ENCODE results near the gene NUDCD3.
A peak's percentile ranks its signal among the peaks of the same experiment; 100 is the strongest.

Gene NUDCD3

DNA sequence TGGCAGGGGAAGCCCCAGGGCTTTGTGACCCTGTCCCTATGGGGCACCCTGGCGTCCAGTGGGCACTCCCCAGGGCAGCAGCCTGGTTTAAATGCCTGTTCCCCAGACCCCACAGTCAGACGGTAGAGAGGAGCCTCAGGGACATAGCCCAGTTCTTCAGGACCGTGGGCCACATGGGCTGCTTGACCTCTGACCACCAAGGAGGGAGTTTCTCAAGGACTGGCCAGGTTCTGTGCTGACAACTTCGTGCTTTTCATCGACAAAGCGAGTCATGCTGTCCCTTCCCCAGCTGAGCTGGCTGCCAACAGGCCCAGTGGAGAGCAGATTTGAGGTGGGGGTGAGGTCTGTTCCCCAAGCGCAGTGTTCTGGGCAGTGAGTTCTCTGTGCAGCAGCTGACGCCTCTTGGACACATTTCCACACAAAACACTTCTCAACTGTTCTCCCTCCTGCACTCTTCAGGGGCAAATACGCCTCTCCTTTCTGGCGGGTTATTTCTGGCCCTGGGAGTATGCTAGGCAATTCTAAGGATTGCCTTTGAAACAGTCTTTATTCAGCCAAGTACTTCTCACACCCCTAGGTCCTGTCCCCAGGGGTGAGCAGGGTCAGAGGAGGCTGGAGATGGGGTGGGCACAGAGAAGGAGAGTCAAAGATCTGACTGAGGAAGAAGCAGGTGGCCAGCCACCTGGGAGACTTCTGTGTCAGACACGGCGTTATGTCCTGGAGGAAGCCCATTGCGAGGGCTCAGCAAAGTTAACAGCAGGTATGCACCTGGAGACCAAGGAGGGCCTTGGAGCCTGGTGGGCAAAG is 107.8 kb downstream of the NUDCD3 start:
- H3K4me3 ChIP-seq (ENCODE audit: low read length) = no peak overlapping the region
- DNase-seq (ENCODE audit: low read depth) = peak; percentile 3
- TF ChIP-seq, protein P1, sequence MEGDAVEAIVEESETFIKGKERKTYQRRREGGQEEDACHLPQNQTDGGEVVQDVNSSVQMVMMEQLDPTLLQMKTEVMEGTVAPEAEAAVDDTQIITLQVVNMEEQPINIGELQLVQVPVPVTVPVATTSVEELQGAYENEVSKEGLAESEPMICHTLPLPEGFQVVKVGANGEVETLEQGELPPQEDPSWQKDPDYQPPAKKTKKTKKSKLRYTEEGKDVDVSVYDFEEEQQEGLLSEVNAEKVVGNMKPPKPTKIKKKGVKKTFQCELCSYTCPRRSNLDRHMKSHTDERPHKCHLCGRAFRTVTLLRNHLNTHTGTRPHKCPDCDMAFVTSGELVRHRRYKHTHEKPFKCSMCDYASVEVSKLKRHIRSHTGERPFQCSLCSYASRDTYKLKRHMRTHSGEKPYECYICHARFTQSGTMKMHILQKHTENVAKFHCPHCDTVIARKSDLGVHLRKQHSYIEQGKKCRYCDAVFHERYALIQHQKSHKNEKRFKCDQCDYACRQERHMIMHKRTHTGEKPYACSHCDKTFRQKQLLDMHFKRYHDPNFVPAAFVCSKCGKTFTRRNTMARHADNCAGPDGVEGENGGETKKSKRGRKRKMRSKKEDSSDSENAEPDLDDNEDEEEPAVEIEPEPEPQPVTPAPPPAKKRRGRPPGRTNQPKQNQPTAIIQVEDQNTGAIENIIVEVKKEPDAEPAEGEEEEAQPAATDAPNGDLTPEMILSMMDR (conservative IDR thresholded peaks at IDR 0.05; ENCODE audit: low read length) = no peak

DNA sequence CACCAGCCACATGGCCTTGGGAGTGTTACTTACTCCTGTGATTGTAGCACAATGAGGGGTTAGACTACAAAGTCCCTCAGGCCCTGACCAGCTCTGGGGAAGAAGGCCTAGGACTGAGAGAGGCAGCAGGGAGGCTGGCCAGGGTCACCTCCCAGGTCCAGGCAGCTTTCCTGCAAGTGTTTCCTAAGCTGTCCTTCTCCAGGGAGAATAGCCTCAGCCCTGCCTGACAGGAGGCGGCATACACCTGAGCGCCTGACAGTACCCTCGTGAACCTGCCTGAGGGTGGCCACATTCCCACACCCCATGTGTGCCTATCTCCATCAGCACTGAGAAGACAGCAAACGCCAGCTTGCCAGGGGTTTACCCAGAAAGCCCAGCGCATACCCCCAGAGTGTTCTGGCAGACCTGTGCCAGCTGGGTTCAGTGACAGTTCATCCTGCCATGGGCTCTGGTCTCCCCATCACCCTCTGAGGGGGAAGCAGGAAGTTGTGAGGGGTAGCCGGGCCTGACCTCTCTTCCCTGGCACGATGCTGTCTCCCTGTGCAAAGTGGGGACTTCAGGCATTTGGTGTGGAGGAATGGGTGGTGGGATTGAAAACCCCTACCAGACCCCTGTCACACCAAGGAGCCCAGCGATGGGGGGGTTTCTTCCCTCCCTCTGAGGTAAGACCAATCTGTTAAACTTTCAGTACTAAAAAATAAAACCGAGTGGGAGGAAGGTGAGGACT is 108.8 kb downstream of the NUDCD3 start:
- no peak for DNase-seq (ENCODE audit: low read depth)
- no peak overlapping the region for H3K4me3 ChIP-seq (ENCODE audit: low read length)
- TF ChIP-seq, protein P1 (conservative IDR thresholded peaks at IDR 0.05; ENCODE audit: low read length) = no peak

DNA sequence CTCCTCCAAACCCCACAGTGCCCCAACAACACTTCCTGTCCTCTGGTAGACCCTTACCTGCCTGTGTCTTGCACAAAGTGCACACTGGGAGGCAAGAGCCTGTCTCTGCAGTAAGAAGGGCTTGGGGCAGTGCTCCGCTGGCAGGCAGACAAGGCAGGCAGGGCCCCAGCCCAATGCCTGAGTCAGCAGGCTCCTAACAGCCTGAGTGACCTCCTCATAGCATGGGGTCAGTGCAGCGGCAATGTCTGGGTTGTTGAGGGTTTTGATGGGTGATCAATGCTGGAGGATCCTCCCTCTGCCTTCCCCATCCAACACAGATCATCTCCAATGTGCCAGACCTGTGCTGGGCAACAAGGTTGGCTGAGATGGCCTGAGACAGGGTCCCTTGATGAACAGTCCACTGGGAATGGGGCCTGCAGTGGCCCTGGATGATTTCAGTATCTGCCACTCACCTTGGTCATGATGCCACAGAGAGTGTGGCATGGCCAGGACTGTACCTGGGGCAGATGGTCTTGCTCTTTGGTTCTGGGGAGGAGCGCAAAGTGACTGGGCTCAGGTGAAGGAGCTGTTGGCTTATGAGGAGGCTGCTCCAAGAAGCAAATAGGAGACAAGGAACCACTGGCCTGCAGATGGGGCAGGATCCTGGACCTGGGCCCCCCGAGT is 109.5 kb downstream of the NUDCD3 start:
- DNase-seq (ENCODE audit: low read depth) = peak; percentile 5
- H3K4me3 ChIP-seq (ENCODE audit: low read length) = no peak overlapping the region
- TF ChIP-seq, protein P1 (conservative IDR thresholded peaks at IDR 0.05; ENCODE audit: low read length) = no peak

DNA sequence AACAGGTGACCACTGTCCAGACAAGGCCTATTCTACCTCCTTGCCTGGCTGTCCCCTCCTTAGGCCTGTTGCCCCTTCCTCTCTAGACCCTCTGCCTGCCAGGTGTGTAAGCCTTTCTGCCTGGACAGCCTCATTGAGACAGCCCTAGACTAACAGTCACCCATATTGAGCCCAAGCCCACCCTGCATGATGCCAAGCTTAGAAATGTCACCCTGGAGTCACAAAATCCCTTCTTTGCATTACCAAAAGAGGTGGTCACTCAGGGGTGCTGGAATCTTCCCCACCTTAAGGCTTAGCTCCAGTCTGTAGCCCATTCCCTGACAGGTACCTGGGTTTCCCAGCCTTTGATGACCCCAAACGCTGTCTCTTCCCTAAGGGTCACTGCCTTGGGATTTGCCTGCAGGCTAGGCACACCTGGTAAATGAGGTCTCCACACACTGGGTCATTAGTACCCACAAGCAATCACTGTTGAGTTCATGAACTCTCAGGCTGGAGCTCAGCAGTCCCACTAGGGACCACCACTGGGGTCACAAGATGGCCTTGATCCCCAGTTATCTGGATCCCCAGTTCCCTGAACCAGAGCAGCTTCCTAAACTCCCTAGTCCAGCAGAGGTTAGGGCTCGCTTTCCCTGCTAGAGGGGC is 110.1 kb downstream of the NUDCD3 start:
- TF ChIP-seq, protein P1 (conservative IDR thresholded peaks at IDR 0.05; ENCODE audit: low read length) = no peak
- DNase-seq (ENCODE audit: low read depth) = no peak
- no peak overlapping the region for H3K4me3 ChIP-seq (ENCODE audit: low read length)

DNA sequence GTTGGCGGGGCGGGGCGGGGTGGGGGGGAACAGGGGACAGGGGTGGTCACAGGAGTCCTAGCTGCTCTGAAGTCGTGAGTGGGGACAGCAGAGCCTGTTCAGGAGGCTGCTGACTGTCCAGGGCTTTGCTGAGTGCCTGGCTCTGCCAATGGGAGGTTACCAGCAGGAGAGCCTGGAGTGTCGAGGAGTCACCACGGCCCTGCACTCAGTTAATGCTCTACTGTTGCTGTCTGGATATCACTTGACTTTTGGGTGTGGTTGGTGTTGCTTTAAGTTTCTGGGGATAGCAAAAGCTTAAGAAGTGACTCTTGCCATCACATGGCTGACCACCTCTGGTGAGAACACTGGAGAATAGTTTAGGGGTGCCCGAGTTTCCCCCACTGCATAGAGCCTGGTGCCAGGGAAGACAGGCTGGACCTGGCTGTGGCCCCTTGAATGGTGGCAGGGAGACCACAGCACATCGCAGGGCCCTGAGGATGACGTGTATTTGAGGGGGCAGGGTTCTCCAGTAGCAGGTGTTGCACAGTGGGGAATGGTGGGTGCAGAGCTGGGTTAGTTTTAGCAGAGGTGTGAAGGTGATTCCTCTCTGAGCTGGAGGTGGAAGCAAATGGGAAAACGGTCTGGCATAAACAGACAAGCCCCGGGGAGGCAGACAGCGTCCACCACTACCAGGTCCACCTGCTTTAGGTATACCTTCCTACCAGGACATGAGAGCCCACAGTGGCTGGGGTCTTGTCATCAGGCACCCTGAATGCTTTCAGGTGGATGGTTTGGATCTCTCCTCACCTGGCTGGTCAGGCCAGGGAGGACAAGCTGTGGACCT is 110.9 kb downstream of the NUDCD3 start:
- H3K4me3 ChIP-seq (ENCODE audit: low read length) = no peak overlapping the region
- TF ChIP-seq, protein P1 (conservative IDR thresholded peaks at IDR 0.05; ENCODE audit: low read length) = no peak
- DNase-seq (ENCODE audit: low read depth) = peak; percentile 25

DNA sequence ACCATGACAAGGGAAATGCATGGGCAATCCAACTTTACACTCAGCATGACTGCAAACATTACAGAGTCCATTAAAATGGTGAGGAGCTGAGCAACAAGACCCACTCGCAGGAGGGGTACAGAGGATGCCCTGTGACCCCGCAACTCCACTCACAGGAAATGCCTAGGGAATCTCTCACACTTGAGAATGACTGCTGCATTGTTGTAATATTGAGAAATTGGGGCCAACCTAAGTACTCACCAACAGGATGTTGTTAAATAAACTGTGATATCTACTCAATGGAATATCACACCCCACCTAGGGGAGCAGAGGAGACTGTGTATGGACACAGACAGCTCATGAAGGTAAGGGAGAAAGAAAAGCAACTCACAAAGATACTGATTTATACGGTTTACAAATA is 111.7 kb downstream of the NUDCD3 start:
- H3K4me3 ChIP-seq (ENCODE audit: low read length) = no peak overlapping the region
- DNase-seq (ENCODE audit: low read depth) = peak; percentile 85
- TF ChIP-seq, protein P1 (conservative IDR thresholded peaks at IDR 0.05; ENCODE audit: low read length) = peak; percentile 22

Measured in AG10803 (cell line).